GM18909 (cell line): Measurements from ENCODE around the gene ZCCHC18.

Experiments used
- ATAC-seq: cut with Tn5 transposase; IDR thresholded peaks from one replicate; pipeline ENCODE4 v1.9.1; 2021; ENCODE audit warnings: mild to moderate bottlenecking; ENCODE audit not compliant: unreplicated experiment, poor library complexity

ZCCHC18 gene

GRCh38 chrX:104126856-104127255 is 14.5 kb downstream of the ZCCHC18 start:
- no peak for ATAC-seq

- no peak for ATAC-seq
These were observed 18.5 kb downstream of the ZCCHC18 start for GRCh38 chrX:104130808-104131207.

GRCh38 chrX:104134583-104135261 is 22.4 kb downstream of the ZCCHC18 start:
- ATAC-seq, result no peak

GRCh38 chrX:104135677-104136076 is 23.4 kb downstream of the ZCCHC18 start:
- ATAC-seq, result no peak

DNA sequence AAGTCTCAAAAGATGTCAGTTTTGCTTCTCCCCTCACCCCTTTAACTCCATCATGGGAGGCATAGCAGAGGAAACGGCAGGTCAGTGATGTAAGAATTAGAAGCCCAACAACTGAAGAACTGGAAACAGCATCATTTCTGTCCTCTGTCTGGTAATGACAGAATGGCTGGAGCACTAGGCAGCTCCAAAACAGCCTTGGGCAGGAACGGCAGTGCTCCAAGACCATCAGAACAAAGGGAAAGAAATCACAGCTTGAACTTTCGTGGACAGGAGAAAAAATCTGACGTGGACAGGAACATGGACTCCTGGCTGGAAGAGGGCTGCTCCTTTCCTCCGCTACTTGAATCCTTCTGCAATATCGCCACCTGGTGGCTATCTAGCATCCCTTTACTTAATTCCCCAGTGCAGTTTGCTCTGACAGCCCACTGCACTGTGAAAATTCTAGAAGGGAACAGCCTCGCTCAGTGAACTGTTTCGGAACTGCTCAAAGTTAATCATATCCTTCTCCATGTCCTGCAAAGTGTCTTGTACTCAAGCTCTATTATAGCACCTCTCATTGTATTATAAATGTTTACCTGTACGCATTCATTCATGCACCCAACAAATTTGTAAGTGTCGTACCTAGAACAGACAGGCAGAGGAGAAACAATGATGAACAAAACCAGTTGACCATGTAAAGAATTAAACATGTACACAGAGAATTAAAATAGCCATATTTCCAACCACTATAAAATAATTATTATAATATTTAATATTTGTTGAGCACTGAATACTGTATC is 24.1 kb downstream of the ZCCHC18 start:
- ATAC-seq, result peak; percentile 94

DNA sequence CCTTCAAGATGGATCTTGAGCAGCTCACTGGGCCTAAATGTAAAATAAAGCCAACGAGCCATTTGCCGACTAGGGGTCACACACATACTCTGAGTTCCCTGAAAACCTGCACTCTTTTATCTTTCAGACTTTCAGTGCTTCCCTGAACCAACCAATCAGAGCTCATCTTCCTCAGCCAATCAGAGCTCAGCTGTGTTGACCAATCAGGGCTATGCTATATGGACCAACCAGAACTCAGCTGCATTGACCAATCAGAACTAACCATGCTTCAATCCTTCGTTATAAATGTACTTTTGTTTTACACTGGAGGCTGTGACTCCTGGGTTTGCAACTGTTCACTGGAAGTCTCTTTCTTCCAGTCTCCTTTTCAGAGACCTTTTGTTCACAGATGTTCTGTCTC is 25.2 kb downstream of the ZCCHC18 start:
- no peak for ATAC-seq

DNA sequence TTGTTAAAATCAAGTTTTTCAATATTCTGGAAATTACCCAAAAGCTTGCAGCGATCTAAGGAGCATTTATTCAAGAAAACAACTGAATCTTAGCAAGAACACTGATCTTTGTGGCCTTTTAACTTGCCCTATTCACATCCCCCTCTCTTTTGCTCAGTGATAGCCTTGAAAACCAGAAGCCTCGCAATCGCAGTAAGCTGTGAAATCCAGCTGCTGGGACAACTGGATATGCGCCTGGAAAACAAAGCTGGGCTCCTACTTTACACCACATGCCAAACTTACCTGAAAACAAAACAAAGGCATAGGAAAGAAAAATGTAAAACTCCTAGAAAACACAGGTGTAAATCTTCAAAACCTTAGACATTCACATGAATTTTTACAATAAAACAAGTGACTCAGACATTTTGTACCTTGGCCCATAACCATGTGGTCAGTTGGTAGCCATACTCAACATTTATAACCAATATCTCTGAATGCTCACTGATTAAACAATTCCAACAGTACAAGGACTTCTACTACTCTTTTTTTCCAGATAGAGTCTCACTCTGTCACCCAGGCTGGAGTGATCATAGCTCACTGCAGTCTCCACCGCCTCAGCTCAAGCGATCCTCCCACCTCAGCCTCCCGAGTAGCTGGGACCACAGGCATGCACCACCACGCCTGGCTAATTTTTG is 28.9 kb downstream of the ZCCHC18 start:
- no peak for ATAC-seq

DNA sequence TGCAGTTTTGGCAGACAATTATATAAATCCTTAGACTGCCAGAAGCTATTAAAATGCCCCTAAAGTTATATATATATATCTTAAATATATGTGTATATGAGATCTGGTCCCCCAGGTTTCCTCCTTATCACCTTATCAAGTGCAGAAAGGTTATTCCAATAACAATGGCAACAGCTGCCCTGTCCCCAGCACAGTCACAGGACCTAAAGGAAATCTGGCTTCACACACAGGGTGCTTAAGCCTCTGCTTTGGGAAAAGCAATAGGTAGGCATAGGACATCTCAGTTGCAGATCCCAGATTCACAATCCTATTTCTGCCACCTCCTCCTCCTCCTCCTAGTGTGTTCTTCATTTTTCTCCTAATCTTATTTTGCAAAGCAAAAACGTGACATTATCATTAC is 38.7 kb downstream of the ZCCHC18 start:
- ATAC-seq, result no peak

- peak; percentile 93 for ATAC-seq
These were observed 44.6 kb downstream of the ZCCHC18 start, which contains the start of gene SLC25A53 for GRCh38 chrX:104156630-104157529. TSS of gene SLC25A53 (minus strand) at chrX:104157009. CDS start at chrX:104105257, 51,752 bp downstream.
